ENCODE measurements around the gene MSS51.
"Not testable (repeated sequence)": the region's sequence is repeated elsewhere in the genome, so short reads cannot be mapped to it uniquely, and the experiment has no call there.

The MSS51 gene

GRCh38 chr10:73414230-73414945, 19.0 kb downstream of the MSS51 start:
- no peak for DNase-seq (ENCODE audit: low read depth in 2 of 3, low spot score in 2 of 3)

- DNase-seq (ENCODE audit: low read depth in 2 of 3, low spot score in 2 of 3): peak; percentile 80 to 92 (median 91)
These were observed 19.7 kb downstream of the MSS51 start, which contains the start of gene ANXA7 for GRCh38 chr10:73413528-73414229. ANXA7 (minus strand) TSS chr10:73414058; CDS start chr10:73400856, 13,202 bp downstream.

GRCh38 chr10:73413108-73413527, 20.2 kb downstream of the MSS51 start:
- peak in 1 of 3 experiments; percentile 12 for DNase-seq (ENCODE audit: low read depth in 2 of 3, low spot score in 2 of 3)

DNA sequence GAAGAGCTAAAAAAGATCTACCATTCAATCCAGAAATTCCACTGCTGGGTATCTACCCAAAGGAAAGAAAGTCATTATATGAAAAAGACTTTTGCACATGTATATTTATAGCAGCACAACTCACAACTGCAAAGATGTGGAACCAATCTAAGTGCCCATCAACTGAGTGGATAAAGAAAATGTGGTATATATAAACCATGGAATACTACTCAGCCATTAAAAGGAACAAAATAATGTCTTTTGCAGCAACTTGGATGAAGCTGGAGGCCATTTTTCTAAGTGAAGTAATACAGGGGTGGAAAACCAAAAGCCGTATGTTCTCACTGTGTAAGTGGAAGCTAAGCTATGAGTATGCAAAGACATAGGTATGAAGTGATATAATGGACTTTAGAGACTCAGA, 22.5 kb downstream of the MSS51 start:
- DNase-seq (ENCODE audit: low read depth in 2 of 3, low spot score in 2 of 3): no peak

- no peak for DNase-seq (ENCODE audit: low read depth in 2 of 3, low spot score in 2 of 3)
These were observed 24.3 kb downstream of the MSS51 start for GRCh38 chr10:73408978-73409521.

GRCh38 chr10:73408061-73408460, 25.3 kb downstream of the MSS51 start:
- no peak for DNase-seq (ENCODE audit: low read depth in 2 of 3, low spot score in 2 of 3)

DNA sequence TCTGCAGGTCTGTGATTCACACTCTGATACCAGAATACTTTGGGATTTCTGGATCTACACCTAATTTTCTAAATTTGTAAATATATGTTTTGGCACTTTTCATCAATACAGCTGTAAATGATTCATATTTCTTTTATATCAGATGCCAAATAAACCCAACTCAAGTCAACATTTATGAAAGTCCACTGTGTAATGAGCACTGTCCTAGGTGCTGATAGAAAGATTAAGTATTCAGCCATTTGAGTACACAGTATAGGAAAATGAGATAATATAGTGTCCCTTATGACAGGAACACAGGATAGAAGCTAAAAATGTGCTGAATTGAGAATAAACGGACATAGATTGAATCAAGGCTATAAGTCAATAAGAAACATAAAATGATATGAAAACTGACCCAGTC, 25.9 kb downstream of the MSS51 start:
- DNase-seq (ENCODE audit: low read depth in 2 of 3, low spot score in 2 of 3): no peak

DNA sequence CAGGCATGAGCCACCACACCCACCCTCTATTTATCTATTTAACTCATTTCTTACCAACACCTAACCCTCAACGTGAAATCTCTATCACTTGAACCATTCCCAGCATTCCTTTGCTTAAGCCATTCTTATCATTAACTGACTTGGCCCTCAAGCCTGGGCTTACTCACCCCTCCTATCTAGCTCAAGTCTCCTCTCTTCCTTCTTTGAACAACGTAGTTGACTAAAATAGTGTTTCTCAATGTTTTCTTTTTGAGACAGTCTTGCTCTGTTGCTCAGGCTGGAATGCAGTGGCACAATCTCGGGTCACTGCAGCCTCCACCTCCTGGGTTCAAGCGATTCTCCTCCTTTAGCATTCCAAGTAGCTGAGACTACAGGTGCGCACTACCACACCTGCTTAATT, 26.5 kb downstream of the MSS51 start:
- no peak for DNase-seq (ENCODE audit: low read depth in 2 of 3, low spot score in 2 of 3)

DNA sequence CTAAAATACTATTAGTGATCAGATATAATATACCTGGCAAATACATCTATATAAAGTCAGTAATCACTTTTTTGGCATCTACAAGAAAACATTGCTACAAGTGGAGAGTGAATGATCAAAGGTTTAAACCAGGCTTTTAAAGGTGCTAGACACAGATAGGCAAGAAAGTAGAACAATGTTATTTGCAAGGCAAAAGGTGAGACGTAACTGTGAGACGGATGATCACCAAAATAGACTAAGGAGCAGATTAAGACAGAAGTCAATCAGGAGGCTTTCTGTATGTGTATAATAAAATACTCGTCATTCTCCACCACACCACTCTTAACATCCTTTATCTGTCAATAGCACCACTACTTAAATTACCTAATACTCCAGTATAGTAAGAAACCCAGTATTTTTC, 27.8 kb downstream of the MSS51 start:
- DNase-seq (ENCODE audit: low read depth in 2 of 3, low spot score in 2 of 3): no peak

GRCh38 chr10:73404690-73405089, 28.7 kb downstream of the MSS51 start:
- DNase-seq (ENCODE audit: low read depth in 2 of 3, low spot score in 2 of 3): no peak

DNA sequence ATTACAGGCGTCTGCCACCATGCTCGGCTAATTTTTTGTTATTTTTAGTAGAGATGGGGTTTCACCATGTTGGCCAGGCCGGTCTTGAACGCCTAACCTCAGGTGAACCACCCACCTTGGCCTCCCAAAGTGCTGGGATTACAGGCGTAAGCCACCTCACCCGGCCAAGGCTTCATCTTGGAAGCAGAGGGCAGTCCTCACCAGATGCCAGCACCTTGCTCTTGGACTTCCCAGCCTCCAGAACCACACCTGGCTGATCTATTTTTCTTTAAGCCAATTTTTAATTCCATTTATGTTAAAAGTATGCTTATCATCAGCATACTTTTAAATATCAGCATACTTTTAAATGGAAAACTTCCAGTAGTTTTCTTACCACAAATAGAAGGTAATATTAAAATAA, 31.7 kb downstream of the MSS51 start:
- no peak for DNase-seq (ENCODE audit: low read depth in 2 of 3, low spot score in 2 of 3)

DNA sequence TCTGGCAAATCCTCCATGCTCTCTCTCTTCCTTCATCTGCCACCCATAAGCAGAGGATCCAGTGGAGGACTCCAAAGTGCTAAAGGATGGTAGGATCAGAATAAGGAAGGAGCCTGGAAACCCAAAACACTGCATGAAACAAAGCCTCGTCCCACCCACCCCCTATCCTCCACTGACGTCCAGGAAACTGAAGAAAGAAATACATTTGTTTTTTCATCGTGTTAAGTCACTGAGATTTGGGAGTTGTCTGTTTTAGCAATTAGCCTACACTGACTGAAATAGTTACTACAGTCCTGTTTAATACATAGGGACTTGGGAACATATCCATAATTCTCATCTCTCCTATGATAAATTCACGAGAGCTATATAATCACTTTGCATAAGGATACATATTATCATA, 34.3 kb downstream of the MSS51 start:
- DNase-seq (ENCODE audit: low read depth in 2 of 3, low spot score in 2 of 3): no peak

GRCh38 chr10:73398024-73398423, 35.3 kb downstream of the MSS51 start:
- DNase-seq (ENCODE audit: low read depth in 2 of 3, low spot score in 2 of 3): no peak

DNA sequence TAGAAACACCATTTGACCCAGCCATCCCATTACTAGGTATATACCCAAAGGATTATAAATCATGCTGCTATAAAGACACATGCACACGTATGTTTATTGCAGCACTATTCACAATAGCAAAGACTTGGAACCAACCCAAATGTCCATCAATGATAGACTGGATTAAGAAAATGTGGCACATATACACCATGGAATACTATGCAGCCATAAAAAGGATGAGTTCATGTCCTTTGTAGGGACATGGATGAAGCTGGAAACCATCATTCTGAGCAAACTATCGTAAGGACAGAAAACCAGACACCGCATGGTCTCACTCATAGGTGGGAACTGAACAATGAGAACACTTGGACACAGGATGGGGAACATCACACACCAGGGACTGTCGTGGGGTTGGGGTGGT, 39.0 kb downstream of the MSS51 start:
- DNase-seq (ENCODE audit: low read depth in 2 of 3, low spot score in 2 of 3): not testable (repeated sequence)

- no peak for DNase-seq (ENCODE audit: low read depth in 2 of 3, low spot score in 2 of 3)
These were observed 45.1 kb downstream of the MSS51 start for GRCh38 chr10:73388228-73388627.

DNA sequence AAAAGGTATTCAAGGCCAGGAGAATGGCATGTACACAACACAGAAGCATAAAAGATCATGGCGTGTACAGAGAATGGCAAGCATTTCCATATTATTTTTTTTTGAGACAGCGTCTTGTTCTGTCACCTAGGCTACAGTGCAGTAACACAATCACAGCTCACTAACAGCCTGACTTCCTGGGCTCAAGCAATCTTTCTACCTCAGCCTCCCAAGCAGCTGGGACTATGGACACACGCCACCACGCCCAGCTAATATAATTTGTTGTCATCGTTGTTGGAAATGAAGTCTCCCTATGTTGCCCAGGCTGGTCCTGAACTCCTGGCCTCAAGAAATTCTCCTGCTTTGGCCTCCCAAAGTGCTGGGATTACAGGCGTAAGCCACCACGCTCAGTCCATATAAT, 46.8 kb downstream of the MSS51 start:
- DNase-seq (ENCODE audit: low read depth in 2 of 3, low spot score in 2 of 3): no peak

- no peak for DNase-seq (ENCODE audit: low read depth in 2 of 3, low spot score in 2 of 3)
These were observed 54.2 kb downstream of the MSS51 start for GRCh38 chr10:73379064-73379748.

- DNase-seq (ENCODE audit: low read depth in 2 of 3, low spot score in 2 of 3): no peak
These were observed 56.7 kb downstream of the MSS51 start for GRCh38 chr10:73376679-73377078.
